ENCODE data around the gene CAPN11.
"Not testable (repeated sequence)": the region's sequence is repeated elsewhere in the genome, so short reads cannot be mapped to it uniquely, and the experiment has no call there.

CAPN11 gene

GRCh38 chr6:44180406-44180805 is 21.8 kb downstream of the CAPN11 start:
- TF ChIP-seq, protein P1, sequence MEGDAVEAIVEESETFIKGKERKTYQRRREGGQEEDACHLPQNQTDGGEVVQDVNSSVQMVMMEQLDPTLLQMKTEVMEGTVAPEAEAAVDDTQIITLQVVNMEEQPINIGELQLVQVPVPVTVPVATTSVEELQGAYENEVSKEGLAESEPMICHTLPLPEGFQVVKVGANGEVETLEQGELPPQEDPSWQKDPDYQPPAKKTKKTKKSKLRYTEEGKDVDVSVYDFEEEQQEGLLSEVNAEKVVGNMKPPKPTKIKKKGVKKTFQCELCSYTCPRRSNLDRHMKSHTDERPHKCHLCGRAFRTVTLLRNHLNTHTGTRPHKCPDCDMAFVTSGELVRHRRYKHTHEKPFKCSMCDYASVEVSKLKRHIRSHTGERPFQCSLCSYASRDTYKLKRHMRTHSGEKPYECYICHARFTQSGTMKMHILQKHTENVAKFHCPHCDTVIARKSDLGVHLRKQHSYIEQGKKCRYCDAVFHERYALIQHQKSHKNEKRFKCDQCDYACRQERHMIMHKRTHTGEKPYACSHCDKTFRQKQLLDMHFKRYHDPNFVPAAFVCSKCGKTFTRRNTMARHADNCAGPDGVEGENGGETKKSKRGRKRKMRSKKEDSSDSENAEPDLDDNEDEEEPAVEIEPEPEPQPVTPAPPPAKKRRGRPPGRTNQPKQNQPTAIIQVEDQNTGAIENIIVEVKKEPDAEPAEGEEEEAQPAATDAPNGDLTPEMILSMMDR (IDR thresholded peaks at IDR 0.05), result no peak
- H3K27me3 ChIP-seq (ENCODE audit: control insufficient read depth, insufficient read depth, low read length), result no peaks in the 10 kb centered on the region
- H3K9ac ChIP-seq, result no peak overlapping the region
- no peaks in the 10 kb centered on the region for H3K9me3 ChIP-seq (ENCODE audit: control insufficient read depth, low read length)
- no peaks in the 10 kb centered on the region for H3K4me1 ChIP-seq
- H3K79me2 ChIP-seq, result no peaks in the 10 kb centered on the region
- H2AFZ ChIP-seq, result no peak overlapping the region
- no peak overlapping the region for H3K4me2 ChIP-seq (ENCODE audit: low read length)
- H3K27ac ChIP-seq, result no peak overlapping the region
- no peak overlapping the region for H3K4me3 ChIP-seq (ENCODE audit: low read depth, low read length)
- H3K36me3 ChIP-seq (ENCODE audit: control insufficient read depth, insufficient read depth, low read length), result no peaks in the 10 kb centered on the region

- no peaks in the 10 kb centered on the region for H3K9me3 ChIP-seq (ENCODE audit: control insufficient read depth, low read length)
- no peaks in the 10 kb centered on the region for H3K4me1 ChIP-seq
- TF ChIP-seq, protein P1 (IDR thresholded peaks at IDR 0.05), result no peak
- H3K79me2 ChIP-seq, result no peaks in the 10 kb centered on the region
- no peak overlapping the region for H3K4me2 ChIP-seq (ENCODE audit: low read length)
- no peak overlapping the region for H3K4me3 ChIP-seq (ENCODE audit: low read depth, low read length)
- H3K36me3 ChIP-seq (ENCODE audit: control insufficient read depth, insufficient read depth, low read length), result no peaks in the 10 kb centered on the region
- H3K27ac ChIP-seq, result no peak overlapping the region
- no peak overlapping the region for H2AFZ ChIP-seq
- no peak overlapping the region for H3K9ac ChIP-seq
- no peaks in the 10 kb centered on the region for H3K27me3 ChIP-seq (ENCODE audit: control insufficient read depth, insufficient read depth, low read length)
These were observed 22.3 kb downstream of the CAPN11 start for GRCh38 chr6:44180886-44181285.

DNA sequence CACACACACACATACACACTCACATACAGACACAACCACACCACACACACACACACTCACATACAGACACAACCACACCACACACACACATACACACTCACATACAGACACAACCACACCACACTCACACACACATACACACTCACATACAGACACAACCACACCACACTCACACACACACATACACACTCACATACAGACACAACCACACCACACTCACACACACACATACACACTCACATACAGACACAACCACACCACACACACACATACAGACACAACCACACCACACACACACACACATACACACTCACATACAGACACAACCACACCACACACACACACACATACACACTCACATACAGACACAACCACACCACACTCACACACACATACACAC is 23.2 kb downstream of the CAPN11 start:
- not testable (repeated sequence) for H2AFZ ChIP-seq; H3K4me3 ChIP-seq (ENCODE audit: low read depth, low read length); H3K9me3 ChIP-seq (ENCODE audit: control insufficient read depth, low read length); H3K27ac ChIP-seq; H3K79me2 ChIP-seq; H3K9ac ChIP-seq; H3K27me3 ChIP-seq (ENCODE audit: control insufficient read depth, insufficient read depth, low read length); H3K36me3 ChIP-seq (ENCODE audit: control insufficient read depth, insufficient read depth, low read length); H3K4me1 ChIP-seq; H3K4me2 ChIP-seq (ENCODE audit: low read length)

DNA sequence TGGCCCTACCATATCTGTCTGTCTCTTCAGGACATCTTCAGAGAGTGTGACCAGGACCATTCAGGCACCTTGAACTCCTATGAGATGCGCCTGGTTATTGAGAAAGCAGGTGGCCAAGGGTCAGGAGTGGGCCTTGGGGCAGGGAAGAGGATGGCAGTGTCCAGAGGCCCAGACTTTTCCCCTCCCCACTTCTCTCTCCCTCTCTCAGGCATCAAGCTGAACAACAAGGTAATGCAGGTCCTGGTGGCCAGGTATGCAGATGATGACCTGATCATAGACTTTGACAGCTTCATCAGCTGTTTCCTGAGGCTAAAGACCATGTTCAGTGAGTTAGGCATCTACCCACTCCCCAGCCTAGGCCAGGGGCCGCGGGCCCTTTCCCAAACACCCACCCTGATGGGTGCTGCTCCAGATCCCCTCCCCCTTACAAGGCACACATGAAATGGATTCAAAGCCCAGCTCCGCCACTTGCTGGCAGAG is 24.3 kb downstream of the CAPN11 start:
- H3K79me2 ChIP-seq, result no peaks in the 10 kb centered on the region
- H3K27me3 ChIP-seq (ENCODE audit: control insufficient read depth, insufficient read depth, low read length), result no peaks in the 10 kb centered on the region
- no peaks in the 10 kb centered on the region for H3K36me3 ChIP-seq (ENCODE audit: control insufficient read depth, insufficient read depth, low read length)
- no peak overlapping the region for H3K4me2 ChIP-seq (ENCODE audit: low read length)
- no peaks in the 10 kb centered on the region for H3K9me3 ChIP-seq (ENCODE audit: control insufficient read depth, low read length)
- H2AFZ ChIP-seq, result no peak overlapping the region
- no peak overlapping the region for H3K27ac ChIP-seq
- H3K4me1 ChIP-seq, result no peaks in the 10 kb centered on the region
- H3K4me3 ChIP-seq (ENCODE audit: low read depth, low read length), result no peak overlapping the region
- TF ChIP-seq, protein P1 (IDR thresholded peaks at IDR 0.05), result no peak
- H3K9ac ChIP-seq, result no peak overlapping the region

DNA sequence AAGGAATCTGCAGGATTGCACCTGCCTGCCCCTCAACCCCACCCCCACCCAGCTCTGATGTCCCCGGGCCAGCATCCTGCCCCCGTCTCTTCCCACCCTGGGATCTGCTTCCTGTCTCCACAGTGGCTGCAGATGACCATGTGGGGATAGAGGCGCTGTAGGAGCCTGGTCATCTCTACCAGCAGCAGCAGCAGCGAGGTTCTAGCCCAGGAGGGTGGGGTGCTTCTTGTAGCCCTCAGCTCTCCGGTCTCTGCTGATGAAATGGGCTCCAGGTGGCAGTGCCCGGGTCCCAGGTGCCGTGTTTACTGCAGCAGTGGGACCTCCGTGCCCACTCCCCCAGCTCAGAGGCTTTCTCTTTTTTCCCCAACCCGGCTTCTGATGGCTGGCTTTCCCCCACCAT is 25.2 kb downstream of the CAPN11 start:
- no peak overlapping the region for H3K9ac ChIP-seq
- no peaks in the 10 kb centered on the region for H3K36me3 ChIP-seq (ENCODE audit: control insufficient read depth, insufficient read depth, low read length)
- no peaks in the 10 kb centered on the region for H3K4me1 ChIP-seq
- H3K9me3 ChIP-seq (ENCODE audit: control insufficient read depth, low read length), result no peaks in the 10 kb centered on the region
- no peak overlapping the region for H3K27ac ChIP-seq
- no peak overlapping the region for H3K4me3 ChIP-seq (ENCODE audit: low read depth, low read length)
- no peaks in the 10 kb centered on the region for H3K27me3 ChIP-seq (ENCODE audit: control insufficient read depth, insufficient read depth, low read length)
- H3K79me2 ChIP-seq, result no peaks in the 10 kb centered on the region
- H2AFZ ChIP-seq, result no peak overlapping the region
- H3K4me2 ChIP-seq (ENCODE audit: low read length), result no peak overlapping the region
- TF ChIP-seq, protein P1 (IDR thresholded peaks at IDR 0.05), result no peak

DNA sequence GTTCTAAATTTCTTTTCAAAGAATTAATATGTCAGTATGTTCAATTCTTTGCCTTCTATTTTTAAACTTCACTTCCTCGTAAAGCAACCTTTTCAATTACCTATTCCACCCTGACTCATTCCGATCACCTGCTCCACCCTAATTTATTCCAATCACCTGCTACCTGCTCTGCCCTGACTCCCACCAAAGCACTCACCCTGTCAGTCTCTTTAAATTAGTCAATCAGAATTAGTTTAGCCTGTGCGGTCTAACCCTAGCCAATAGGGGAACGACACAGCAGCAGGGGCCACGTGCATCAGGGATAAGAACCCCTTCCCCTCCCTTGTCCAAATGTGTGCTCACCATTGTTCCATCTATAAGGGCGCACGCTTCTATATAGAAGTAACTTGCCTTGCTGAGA is 26.7 kb downstream of the CAPN11 start:
- H3K79me2 ChIP-seq; H3K36me3 ChIP-seq (ENCODE audit: control insufficient read depth, insufficient read depth, low read length); H3K4me1 ChIP-seq; H3K4me2 ChIP-seq (ENCODE audit: low read length); H3K9ac ChIP-seq; H2AFZ ChIP-seq; H3K9me3 ChIP-seq (ENCODE audit: control insufficient read depth, low read length); H3K4me3 ChIP-seq (ENCODE audit: low read depth, low read length); H3K27me3 ChIP-seq (ENCODE audit: control insufficient read depth, insufficient read depth, low read length); H3K27ac ChIP-seq: not testable (repeated sequence)

All from parathyroid adenoma (tissue), 2 donors.